Motor neuron (in vitro differentiated cells): Measurements from ENCODE around the gene UTP11. TPM values are rescaled to one million over a fixed set of nuclear protein-coding genes. Genes with fewer than 3 reads are reported as not detected.

Experiments used
- ATAC-seq, 8 experiments: fragments of 200-7000 bp; cut with Tn5 transposase; replicated peaks in 6 of 8; 2 replicates each; pipeline ENCODE4 v1.8.0; 2021; ENCODE audit warnings: mild to moderate bottlenecking in 8 of 8, moderate library complexity in 8 of 8
- H3K27ac ChIP-seq, 2 donors: fragments of 250-450 bp; sonication (Bioruptor Pico); 2 replicates each; pipeline ENCODE4 v1.9.0; 2021; ENCODE audit warnings: antibody characterized with exemption in 2 of 2, mild to moderate bottlenecking in 2 of 2, moderate library complexity in 1 of 2
- H3K4me1 ChIP-seq, 2 donors: fragments of 250-450 bp; sonication (Bioruptor Pico); replicated peaks in 1 of 2; 2 replicates each; pipeline ENCODE4 v1.6.1; 2021; ENCODE audit warnings: antibody characterized with exemption in 2 of 2, mild to moderate bottlenecking in 2 of 2, moderate library complexity in 1 of 2
- H3K4me3 ChIP-seq, 5 donors: fragments of 250-450 bp; sonication (Bioruptor Pico); 2 replicates each; pipeline ENCODE4 v1.9.0; 2021; ENCODE audit warnings: antibody characterized with exemption in 5 of 5, mild to moderate bottlenecking in 5 of 5, moderate library complexity in 4 of 5
- WGBS, 10 experiments: fragments of 450-650 bp; shearing (Covaris generic); methylation state at CpG; one replicate each; pipeline ENCODE4 v1.0.0; 2022; 5-methylcytosine and 5-hydroxymethylcytosine counted together
- in situ Hi-C, 9 experiments: fragments of 400-800 bp; cut with MboI; loops; one replicate each; pipeline ENCODE4 v1.15.0; 2021; ENCODE audit warnings: low sequenced_read_pairs in 9 of 9, low pct_unique_long_range_greater_than_20kb in 2 of 9; ENCODE audit not compliant: unreplicated experiment in 9 of 9
- total RNA-seq, 8 experiments: library from RNA; unstranded; fragments of 300-600 nt; gene quantifications; 2 replicates each; pipeline versions ENCODE4 v1.2.3 to v1.2.4, GENCODE V29; 2022

UTP11 gene
- total RNA-seq, 8 experiments from 2014 or later = 50.4 to 82.4 (median 75.2) TPM

DNA sequence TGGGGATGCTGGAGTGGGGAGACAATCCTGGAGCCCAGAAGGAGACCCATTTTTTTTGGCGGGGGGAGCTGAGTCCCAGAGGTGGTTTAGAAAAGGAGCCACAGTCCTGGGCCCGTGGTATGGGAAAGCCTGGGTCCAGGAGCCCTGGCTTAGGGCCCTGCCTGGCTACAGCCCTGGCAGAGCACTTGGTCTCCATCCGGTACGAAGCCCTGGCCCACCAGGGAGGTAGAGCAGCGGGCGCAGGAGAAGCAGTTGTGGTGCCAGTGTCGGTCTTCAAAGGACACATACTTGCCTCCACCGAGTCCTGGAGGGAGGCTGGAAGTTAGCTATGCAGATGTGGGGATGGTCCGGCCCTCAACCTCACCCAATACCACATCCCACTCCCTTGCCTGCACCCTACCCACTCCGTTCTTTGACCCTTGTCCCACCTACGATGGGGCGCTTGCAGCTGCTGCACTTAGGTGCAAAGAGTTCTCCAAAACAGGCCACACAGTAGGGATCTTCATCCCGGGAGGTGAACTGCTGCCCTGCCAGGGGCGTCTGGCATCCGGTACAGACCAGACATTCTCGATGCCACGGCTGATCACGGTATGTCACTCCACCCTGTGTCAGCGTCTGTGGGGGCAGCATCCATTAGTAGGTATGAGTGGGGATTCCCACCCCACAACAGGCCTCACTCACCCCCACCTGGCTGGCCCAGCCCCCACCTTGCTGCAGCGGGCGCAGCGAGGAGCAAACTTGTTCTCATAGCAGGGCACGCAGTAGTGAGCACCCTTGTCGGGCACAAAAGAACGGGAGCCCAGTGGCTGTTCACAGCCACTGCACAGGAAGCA, 15.1 kb upstream of the UTP11 start:
- in situ Hi-C loops = no loop called here
- no peak for ATAC-seq

DNA sequence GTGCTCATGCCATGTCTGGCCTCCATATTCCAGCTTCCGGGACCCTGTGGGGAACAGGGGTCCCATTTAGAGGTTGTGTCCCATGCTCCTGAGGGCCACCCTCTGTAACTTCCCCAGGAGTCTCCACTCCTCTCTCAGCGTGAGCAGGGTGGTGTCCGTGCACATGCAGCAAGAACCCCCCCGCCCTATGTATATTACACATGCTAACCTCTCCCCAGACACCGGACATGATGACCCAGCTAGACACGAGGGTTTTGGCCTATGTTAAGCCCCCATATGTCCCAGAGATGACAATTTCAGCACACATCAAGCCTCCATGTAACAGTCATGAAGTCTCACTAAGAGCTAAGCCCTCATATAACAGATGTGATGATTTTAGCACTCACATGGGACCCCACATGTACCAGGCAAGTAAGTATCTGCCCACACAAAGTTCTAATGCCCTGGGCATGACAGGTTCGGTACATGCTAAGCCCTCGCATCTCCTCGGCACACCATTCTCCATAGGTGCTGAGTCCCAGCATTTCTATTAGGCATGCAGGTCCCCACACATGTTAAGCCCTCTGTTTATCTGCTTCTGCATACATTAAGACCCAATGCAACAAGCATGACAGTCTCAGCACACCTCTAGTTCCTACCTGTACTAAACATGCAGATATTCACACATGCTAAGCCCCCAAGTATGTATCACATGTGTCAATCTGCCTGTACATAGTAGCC, 14.3 kb upstream of the UTP11 start:
- H3K27ac ChIP-seq = no peak overlapping the region
- WGBS, 10 experiments = 0 to 94% (median 80%) methylated on average over 1 to 7 of the region's 9 CpGs; no CpG with 5 or more reads in 3 of the 10 experiments
- in situ Hi-C loops = no loop called here
- peaks cover 32 to 35% of the 10 kb centered on the region in 2 donors for H3K4me1 ChIP-seq
- H3K4me3 ChIP-seq = no peak overlapping the region
- peak in 2 of 8 experiments; percentile 3 to 7 for ATAC-seq

More for the DNA sequence above, 15.1 kb upstream of the UTP11 start:
- WGBS, 10 experiments = 0 to 100% (median 92%) methylated on average over 2 to 17 of the region's 25 CpGs; no CpG with 5 or more reads in 3 of the 10 experiments
- no peak overlapping the region for H3K4me3 ChIP-seq
- H3K4me1 ChIP-seq = peaks cover 32 to 35% of the 10 kb centered on the region in 2 donors
- H3K27ac ChIP-seq = no peak overlapping the region

DNA sequence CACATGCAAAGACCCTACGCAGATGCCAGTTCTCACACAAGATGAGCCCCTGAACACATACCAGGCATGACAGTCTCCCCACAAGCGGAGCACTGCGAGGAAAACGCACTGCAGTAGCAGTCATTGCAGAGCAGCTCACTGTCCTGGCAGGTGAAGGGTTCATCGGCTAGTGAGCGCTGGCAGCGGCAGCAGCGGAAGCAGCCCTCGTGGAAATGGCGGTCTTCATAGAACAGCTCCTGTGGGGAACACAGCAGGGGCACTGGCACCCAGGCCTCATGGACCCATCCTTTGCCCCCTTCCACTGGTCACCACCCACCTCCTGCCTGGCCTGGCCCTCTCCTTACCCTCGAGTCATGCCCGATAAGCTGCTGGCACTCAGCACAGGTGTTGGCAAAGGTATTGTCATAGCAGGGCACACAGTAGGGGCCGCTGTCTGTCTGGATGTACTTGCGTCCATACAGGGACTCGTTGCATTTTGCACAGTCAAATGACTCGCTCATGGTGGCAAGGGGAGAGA, 13.6 kb upstream of the UTP11 start:
- in situ Hi-C loops = no loop called here
- WGBS, 10 experiments = 60 to 100% (median 94%) methylated on average over 1 to 11 of the region's 16 CpGs; no CpG with 5 or more reads in 4 of the 10 experiments
- H3K4me1 ChIP-seq = peaks cover 32 to 39% of the 10 kb centered on the region in 2 donors
- no peak for ATAC-seq
- peak overlapping the region in 1 of 2 donors; percentile 79 for H3K27ac ChIP-seq
- H3K4me3 ChIP-seq = no peak overlapping the region

DNA sequence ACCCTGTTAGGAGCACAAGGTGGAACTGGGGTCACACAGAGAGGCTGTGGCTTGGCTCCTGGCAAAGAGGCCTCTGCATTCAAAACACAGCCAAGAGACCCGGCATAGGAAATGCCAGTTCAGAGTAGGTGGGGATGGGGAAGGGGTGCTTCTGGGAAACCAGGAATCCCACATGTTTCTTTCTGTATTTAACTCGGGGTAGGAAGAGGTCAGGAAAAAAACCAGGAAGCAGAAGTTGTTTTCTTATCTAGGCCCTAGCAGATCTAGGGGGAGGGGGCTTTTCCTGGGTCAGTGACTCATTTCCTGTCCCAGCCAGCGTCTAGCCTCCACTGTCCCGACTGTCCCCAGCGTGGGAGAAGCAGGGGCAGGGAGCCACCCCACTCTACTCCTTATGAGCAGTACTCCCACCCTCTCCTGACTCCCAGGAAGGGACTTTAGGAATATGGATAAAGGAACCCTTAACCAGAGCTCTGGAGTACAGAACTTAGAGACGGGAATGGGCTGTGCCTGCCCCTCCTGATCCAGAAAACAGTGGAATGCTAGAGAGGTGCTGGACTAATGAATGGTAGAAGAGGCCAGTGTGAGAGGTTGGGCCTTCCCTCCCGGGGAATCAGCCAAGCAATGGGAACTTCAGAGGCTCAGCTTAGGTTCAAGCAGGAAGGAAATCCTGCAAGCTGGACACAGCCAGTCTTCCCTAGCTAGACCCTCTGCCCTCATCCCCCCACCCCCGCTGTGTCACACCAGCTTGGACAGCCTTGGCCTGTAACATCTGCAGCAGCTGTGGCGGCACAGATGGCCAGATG, 12.9 kb upstream of the UTP11 start:
- Histone ChIP-seq H3K4me1 (peaks cover 32 to 44% of the 10 kb centered on the region in 2 donors), H3K4me3 (no peak overlapping the region), H3K27ac (peak overlapping the region; percentile 59 to 79)
- WGBS, 10 experiments = 0 to 42% (median 22%) methylated on average over 1 to 8 of the region's 9 CpGs; no CpG with 5 or more reads in 2 of the 10 experiments
- ATAC-seq = peak in 7 of 8 experiments; percentile 1 to 55 (median 48)
- in situ Hi-C loops = no loop called here

DNA sequence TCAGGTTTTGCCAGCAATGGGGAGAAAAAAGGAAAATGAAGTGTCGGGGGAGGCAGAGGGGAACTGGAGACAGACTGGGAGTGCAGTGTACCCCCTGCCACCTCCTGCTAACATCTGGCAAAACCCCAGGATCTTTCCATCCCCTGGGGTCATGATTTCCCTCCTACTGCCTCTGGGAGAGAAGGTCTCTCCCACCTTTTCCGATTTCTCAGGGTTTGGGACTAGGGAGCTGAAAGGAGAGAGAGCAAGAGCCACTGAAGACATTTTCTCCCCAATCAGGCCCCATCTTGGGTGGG, 12.4 kb upstream of the UTP11 start:
- Histone ChIP-seq H3K4me1 (peaks cover 32 to 44% of the 10 kb centered on the region in 2 donors), H3K27ac (peak overlapping the region; percentile 59 to 79), H3K4me3 (no peak overlapping the region)
- 0 to 83% (median 73%) methylated on average over 1 of the region's 2 CpGs; no CpG with 5 or more reads in 6 of the 10 experiments for WGBS, 10 experiments
- peak in 1 of 8 experiments; percentile 7 for ATAC-seq
- in situ Hi-C loops = no loop called here

DNA sequence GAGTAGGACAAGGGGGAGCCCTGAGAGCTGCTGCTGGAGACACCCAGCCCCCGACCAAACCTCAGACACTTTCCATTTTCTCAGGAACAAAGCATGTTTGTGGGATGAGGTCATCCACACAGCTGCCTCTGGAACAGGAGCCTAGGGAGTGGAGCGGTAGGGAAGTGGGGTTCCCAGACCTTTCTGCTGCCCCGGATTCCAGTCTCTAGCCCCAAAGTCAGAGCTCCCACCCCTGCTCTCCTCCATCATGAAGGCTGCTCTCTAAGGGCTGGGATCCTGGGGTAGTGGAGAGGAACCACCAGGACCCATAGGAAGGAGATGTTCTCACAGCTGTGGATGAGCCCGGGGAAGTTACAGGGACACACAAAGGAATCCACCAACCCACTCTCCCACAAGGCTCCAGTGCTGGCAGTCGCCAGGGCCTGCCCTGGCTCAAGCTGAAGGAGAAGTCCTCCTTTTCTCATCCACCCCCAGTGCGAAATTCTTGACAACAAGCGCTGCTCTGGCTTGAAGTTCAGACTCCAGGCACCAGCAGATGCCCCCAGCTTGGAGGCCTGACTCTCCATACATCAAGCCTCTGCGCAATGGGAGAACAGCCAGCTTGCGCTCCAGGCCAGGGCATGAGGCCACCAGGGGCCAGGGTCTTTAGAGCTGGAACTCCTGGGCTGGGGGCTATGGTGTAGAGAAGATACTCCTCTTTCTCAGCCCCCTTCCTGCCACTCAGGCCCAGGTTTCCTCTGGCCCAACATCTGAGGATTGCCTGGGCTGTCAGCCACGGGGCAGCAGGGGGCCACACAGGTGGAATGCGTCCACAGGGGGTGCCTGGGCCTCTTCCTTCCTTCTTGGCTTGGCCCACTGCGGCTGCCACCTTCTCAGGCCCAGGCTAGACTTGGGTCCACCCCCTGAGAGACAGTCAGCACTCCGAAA, 11.7 kb upstream of the UTP11 start:
- peak in 7 of 8 experiments; percentile 9 to 66 (median 49) for ATAC-seq
- in situ Hi-C loops = no loop called here
- peak overlapping the region; percentile 59 to 79 for H3K27ac ChIP-seq
- 0 to 74% (median 33%) methylated on average over 1 to 10 of the region's 13 CpGs; no CpG with 5 or more reads in 3 of the 10 experiments for WGBS, 10 experiments
- no peak overlapping the region for H3K4me3 ChIP-seq
- H3K4me1 ChIP-seq = peaks cover 33 to 46% of the 10 kb centered on the region in 2 donors

DNA sequence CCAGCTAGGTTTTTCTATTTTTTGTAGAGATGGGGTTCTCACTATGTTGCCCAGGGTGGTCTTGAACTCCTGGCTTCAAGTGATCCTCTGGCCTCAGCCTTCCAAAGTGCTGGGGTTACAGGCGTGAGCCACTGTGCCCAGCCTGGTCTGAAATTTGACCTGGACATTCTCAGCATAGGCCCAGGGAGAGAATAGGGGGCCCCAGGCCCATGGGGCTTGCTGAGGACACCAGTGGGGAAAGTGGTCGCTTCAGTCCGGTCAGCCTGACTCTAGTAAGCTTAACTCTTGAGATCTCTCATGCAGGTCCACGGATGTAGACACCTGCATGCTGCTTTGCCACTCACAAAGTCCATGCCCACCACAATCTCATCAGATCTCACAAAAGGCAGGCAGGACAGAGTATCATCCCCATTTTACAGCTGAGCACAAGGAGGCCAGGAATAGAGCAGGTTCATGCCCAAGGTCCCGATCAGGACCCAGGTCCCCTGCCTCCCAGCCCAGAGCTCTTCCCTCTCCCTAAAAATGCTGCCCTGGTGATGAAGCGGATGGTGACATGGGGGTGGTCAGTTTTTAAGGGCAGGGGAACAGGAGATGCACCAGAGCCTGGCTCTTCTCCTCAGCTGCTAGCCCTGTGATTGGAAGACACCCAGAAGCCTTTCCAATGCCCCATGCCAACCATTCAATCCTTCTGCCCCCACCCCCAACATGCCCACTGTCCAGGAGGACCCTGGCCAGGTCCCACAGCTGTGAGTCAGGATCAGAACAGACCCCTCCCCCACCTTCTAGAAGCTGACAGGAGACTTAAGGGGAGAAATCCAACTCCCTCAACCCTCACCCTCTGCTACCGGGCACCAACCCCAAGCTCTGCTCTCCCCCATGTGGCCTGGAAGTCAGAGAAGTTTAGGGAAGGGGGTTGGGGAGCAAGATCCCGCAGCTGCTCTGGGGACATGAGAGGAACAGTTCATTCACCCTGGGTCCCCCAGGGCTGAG, 9.0 kb upstream of the UTP11 start:
- in situ Hi-C loops = no loop called here
- H3K4me3 ChIP-seq = peak overlapping the region in 1 of 5 donors; percentile 55
- H3K4me1 ChIP-seq = peaks cover 28 to 43% of the 10 kb centered on the region in 2 donors
- H3K27ac ChIP-seq = no peak overlapping the region
- 30 to 100% (median 55%) methylated on average over 1 to 3 of the region's 8 CpGs; no CpG with 5 or more reads in 4 of the 10 experiments for WGBS, 10 experiments
- ATAC-seq = peak in 1 of 8 experiments; percentile 2

DNA sequence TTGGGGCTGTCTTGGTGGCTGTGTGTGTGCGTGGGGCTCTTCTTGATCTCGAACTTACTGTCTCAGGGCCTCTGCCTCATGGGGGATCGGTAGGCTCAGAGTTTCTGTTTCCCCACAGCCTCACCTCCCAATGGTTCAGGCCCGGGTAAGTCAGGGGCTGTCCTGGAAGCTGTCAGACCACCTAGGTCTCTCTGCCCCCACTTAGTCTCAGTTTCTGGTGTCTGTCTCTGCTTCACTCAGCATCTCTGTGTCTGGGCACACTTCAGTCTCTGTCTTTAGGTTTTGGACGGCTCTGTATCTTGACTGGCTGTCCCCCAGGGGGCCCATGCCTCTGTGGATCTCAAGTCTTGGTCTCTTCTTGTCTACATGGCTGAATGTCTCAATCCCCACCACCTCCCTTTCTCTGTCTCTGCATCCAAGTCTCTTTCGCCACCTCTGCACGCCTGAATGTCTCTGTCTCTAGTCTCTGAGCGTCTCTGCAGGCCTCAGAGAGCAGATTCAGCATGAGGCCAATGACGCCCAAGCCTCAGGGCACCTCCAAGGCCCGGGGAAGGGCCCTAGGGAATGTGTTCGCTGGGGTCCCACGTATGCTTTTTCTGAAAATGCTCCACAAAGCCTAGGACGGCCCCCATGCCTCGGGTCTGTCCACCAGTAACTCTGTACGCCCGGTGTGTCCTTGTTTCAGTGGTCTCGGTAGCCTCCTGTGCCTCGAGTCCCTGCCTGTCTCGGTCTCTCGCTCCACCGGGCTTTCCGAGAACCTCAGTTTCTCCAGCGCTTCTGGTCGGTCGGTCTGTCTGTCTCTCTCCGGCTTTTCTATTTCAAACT, 8.0 kb upstream of the UTP11 start:
- peak overlapping the region; percentile 39 to 56 (median 46) for H3K4me3 ChIP-seq
- in situ Hi-C loops = no loop called here
- peak in 5 of 8 experiments; percentile 1 to 45 (median 35) for ATAC-seq
- WGBS, 10 experiments = 0 to 80% (median 21%) methylated on average over 1 to 10 of the region's 26 CpGs; no CpG with 5 or more reads in 1 of the 10 experiments
- peak overlapping the region in 1 of 2 donors; percentile 74 for H3K27ac ChIP-seq
- H3K4me1 ChIP-seq = peaks cover 24 to 37% of the 10 kb centered on the region in 2 donors

DNA sequence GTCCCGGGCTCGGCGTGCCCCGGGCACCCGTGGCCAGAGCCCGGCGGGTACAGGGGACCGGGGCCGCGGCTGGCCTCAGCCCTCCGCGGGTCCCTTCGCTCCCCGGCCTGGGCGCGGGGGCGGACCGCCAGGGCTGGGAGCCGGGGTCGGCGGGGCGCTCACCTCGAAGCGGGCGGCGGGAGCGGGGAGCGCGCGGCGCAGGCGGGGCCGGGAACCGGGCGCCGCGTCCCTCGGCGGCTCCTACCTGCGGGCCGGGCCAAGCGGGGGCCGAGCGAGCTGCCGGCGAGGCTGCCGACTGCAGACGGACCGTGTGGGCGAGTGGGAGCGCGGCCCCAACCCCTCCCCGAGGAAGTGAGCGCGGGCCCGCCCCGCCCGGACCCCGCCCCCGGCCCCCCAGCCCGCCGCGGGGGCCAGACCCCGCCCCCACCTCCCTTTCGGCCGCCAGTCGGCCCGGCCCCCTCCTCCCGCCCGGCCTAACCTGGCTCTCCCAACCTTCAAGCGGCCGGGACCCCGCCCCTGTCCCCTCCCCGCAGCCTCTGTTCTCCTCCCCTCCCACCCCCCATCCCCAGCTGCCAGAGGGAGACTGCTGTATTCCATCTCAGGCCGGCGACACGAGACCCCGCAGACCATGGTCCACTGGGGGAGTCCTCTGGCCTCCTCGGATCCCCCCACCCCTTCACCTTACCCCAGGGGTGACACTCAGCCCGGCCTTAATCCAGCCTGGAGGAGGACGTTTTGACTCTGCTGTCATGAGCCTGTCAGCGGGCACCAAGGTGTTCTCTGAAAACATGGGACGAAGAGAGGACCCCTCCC, 7.1 kb upstream of the UTP11 start, which contains the start of gene FHL3:
FHL3 (minus strand) TSS at position 320 of the 813 bp plus-strand sequence. CDS start 6,102 bp downstream, outside the sequence.
- in situ Hi-C loops = no loop called here
- H3K4me3 ChIP-seq = peak within 1 kb of the TSS; percentile 39 to 56 (median 46)
- 38 to 100% methylated on average over 1 to 7 of the region's 83 CpGs; no CpG with 5 or more reads in 8 of the 10 experiments for WGBS, 10 experiments
- peak within 1 kb of the TSS; percentile 16 to 74 for H3K27ac ChIP-seq
- ATAC-seq = peak; percentile 19 to 79 (median 67)
- peaks cover 14 to 28% of the 10 kb centered on the region in 2 donors for H3K4me1 ChIP-seq
